ENCODE data around the gene ARVCF.

ARVCF gene

DNA sequence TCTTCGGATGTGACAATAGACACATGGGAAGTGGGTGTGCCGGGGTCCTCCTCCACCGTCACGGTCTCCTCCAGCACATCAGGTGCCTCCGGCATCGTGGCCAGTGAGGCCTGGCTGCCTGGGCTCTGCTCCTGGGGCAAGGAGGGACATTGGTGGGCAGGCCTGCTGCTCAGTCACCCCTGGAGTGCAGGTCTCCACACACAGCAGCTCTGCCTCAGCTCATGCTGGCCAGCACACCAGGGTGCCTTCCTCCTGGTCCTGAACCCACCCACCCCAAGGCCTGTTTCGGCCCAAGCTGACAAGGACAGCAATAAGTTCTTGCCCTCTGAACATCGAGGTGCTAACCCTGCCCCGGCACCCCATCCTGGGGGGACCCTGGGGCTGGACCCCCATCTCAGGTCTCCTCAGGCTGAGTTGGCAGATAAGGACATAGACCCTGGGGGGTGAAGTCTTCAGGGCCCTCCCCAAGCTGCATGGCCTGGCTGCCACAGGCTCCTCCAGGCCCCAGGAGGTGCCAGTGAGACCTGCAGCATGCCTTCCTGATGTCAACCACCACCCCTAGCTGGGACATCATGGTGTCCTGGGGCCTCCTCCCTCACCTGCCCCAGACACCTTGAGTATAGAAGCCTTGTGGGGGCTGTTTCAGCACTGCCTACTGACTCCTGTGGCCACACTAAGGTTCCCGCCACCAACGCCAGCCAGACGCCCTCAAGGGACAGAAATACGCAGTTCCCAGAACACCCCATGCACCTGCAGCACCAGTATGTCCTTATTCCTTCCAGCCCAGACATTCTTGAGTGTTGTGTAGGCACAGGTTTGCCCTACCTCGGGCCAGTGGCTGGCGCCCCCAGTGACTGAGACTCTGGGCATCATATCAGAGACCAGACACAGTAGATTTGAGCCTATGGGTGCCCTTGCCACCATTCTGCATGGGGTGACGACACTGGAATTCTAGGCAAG lies 34.4 kb downstream of the ARVCF start:
- peak in 1 of 2 donors; percentile 64 for DNase-seq
- TF ChIP-seq, protein P1, sequence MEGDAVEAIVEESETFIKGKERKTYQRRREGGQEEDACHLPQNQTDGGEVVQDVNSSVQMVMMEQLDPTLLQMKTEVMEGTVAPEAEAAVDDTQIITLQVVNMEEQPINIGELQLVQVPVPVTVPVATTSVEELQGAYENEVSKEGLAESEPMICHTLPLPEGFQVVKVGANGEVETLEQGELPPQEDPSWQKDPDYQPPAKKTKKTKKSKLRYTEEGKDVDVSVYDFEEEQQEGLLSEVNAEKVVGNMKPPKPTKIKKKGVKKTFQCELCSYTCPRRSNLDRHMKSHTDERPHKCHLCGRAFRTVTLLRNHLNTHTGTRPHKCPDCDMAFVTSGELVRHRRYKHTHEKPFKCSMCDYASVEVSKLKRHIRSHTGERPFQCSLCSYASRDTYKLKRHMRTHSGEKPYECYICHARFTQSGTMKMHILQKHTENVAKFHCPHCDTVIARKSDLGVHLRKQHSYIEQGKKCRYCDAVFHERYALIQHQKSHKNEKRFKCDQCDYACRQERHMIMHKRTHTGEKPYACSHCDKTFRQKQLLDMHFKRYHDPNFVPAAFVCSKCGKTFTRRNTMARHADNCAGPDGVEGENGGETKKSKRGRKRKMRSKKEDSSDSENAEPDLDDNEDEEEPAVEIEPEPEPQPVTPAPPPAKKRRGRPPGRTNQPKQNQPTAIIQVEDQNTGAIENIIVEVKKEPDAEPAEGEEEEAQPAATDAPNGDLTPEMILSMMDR (IDR thresholded peaks at IDR 0.05): no peak
- Histone ChIP-seq H3K36me3 (peaks cover 6 to 47% (median 46%) of the 10 kb centered on the region in 3 donors), H3K27me3 (no peaks in the 10 kb centered on the region), H3K4me3 (no peak overlapping the region), H3K9me3 (no peaks in the 10 kb centered on the region), H3K4me1 (peaks cover 8 to 47% (median 40%) of the 10 kb centered on the region in 4 donors), H3K27ac (peak overlapping the region; percentile 97 to 98)
- intact Hi-C loops (cut with DNase I; ENCODE audit: low total_unique reads): no loop called here

DNA sequence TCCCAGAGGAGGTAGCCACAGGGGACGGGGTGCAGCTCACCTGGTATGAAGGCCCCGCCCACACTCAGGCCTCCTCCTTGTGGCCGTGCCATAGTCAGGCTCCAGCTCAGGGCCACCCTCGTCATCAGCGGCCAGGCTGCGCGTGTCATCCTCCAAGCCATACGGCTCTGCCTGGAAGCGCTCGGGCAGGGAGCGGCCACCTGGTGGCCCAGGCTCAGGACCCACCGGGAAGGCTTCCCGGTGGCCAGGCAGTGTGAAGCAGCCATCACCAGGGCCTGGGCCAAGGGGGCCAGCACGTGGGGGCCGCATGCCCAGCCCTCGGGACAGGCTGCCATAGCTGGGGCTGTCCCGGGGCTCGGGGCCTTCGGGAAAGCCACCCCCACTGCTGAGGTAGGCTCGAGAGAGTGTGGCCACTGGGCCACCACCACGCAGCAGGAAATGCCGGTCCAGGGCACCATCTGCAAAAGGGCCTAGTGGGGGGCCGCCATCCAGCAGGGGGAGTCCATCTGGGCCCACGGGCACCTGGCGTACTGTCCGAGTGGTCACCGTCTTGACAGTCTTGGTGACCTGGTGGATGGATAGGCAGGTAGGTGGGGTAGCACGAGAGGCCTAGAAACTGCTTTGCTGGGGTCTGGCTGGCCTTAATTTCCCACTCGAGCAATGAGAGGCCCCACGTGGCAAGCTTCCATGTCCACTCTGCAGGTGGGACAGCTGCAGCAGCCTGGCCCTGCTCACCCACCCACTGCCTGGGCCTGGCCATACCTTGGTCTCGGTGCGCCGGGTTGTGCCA lies 35.3 kb downstream of the ARVCF start:
- no peak overlapping the region for H3K4me3 ChIP-seq
- peaks cover 8 to 45% (median 38%) of the 10 kb centered on the region in 4 donors for H3K4me1 ChIP-seq
- peak overlapping the region in 1 of 2 donors; percentile 97 for H3K27ac ChIP-seq
- TF ChIP-seq, protein P1 (IDR thresholded peaks at IDR 0.05): no peak
- DNase-seq: peak in 1 of 2 donors; percentile 64
- H3K9me3 ChIP-seq: no peaks in the 10 kb centered on the region
- no peaks in the 10 kb centered on the region for H3K27me3 ChIP-seq
- H3K36me3 ChIP-seq: peaks cover 6 to 55% (median 55%) of the 10 kb centered on the region in 3 donors
- intact Hi-C loops (cut with DNase I; ENCODE audit: low total_unique reads): no loop called here

DNA sequence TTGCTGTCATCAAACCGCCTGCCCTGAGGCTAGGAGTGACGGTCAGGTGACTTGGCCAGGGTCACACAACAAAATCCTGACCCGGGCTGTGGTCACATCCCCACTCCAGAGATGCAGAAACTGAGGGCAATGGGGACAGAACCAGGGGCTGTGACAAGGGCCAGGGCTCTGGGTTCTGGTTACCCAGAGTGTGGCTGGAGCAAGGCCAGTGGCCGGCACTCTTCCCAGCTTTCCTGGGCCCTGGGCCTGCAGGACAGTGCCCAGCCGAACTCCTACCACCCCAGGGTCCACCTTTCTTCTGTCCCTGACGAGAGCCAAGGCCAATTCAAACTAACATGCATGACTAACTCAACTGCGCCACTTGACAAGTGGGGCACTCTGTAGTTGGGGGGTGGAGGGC lies 35.9 kb downstream of the ARVCF start:
- no peak for DNase-seq
- TF ChIP-seq, protein P1 (IDR thresholded peaks at IDR 0.05): no peak
- Histone ChIP-seq H3K36me3 (peaks cover 6 to 56% (median 55%) of the 10 kb centered on the region in 3 donors), H3K4me3 (no peak overlapping the region), H3K4me1 (peaks cover 2 to 39% (median 33%) of the 10 kb centered on the region in 4 donors), H3K9me3 (no peaks in the 10 kb centered on the region), H3K27ac (no peak overlapping the region), H3K27me3 (no peaks in the 10 kb centered on the region)
- intact Hi-C loops (cut with DNase I; ENCODE audit: low total_unique reads): no loop called here

DNA sequence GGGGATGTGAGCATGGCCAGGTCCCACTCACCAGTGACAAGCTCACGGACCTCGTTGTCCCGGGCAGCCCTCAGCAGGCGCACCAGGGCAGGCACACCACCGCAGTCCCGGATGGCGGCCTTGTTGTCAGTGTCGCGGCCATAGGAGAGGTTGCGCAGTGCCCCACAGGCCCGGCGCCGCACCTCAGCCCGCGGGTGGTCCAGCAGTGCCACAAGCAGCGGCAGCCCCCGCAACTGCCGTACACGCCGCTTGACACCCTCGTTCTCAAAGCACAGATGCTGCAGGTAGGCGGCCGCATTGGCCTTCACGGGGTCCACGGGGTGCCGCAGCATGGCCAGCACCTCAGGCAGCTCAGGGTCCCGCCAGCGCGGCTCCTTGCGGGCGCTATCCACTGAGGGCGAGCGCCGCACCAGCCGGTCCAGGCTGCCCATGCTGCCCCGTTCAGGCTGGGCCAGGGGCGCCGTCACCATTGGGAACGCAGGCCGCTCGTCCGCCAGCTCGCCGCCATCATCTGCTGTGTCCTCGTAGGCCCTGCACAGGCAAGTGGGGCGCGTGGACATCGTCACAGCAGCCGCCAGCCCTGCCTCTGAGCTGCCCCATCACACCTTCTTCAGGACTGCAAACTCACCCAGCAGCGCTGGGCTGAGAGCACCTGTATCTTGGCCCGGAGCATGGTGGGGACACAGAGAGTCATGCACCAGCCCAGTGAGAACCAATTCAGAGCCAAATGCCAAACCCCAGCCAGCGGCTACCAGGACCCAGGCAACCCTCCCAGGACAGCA lies 36.7 kb downstream of the ARVCF start:
- intact Hi-C loops (cut with DNase I; ENCODE audit: low total_unique reads): no loop called here
- Histone ChIP-seq H3K27me3 (no peaks in the 10 kb centered on the region), H3K36me3 (peaks cover 6 to 61% (median 56%) of the 10 kb centered on the region in 3 donors), H3K4me1 (peaks cover 0 to 32% (median 25%) of the 10 kb centered on the region in 4 donors), H3K4me3 (no peak overlapping the region), H3K27ac (no peak overlapping the region), H3K9me3 (no peaks in the 10 kb centered on the region)
- DNase-seq: no peak
- TF ChIP-seq, protein P1 (IDR thresholded peaks at IDR 0.05): no peak

DNA sequence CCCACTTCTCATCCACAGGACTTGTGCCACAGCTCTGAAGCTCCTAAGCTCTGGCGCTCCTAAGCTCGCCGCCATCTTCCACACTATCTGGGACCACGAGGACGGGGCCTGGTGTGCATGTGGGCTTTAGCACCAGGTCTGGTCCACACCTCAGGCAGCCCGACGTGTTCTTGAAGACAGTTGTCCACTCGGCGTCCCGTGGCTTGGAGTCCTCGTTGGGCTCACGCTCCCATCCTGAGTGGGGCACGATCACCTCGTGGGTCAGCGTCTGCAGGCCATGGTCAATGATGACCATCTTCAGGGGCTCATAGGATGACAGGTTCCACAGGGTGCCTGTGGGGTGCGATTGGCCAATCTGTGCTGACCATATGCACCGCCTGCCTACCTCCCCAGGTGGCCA lies 37.9 kb downstream of the ARVCF start:
- Histone ChIP-seq H3K9me3 (no peaks in the 10 kb centered on the region), H3K4me3 (no peak overlapping the region), H3K27me3 (no peaks in the 10 kb centered on the region), H3K36me3 (peaks cover 6 to 71% (median 62%) of the 10 kb centered on the region in 3 donors), H3K4me1 (peaks cover 0 to 25% (median 17%) of the 10 kb centered on the region in 4 donors), H3K27ac (no peak overlapping the region)
- TF ChIP-seq, protein P1 (IDR thresholded peaks at IDR 0.05): no peak
- intact Hi-C loops (cut with DNase I; ENCODE audit: low total_unique reads): no loop called here
- no peak for DNase-seq
